Right ventricle myocardium inferior (tissue), 1 donor: ENCODE results near the gene TGFBI. TPM values are rescaled to one million over a fixed set of nuclear protein-coding genes. Genes with fewer than 3 reads are reported as not detected.

Source experiments
- ATAC-seq: fragments of 200-7000 bp; cut with Tn5 transposase; one replicate; pipeline ENCODE4 v1.9.1; 2020; ENCODE audit warnings: mild to moderate bottlenecking, moderate library complexity
- DNase-seq: peaks from one replicate; pipeline ENCODE4 v3.0.0; 2021; ENCODE audit errors: missing footprints
- intact Hi-C: fragments of 100-400 bp; cut with DNase I; formaldehyde crosslinking; loops from one replicate; pipeline ENCODE4 v1.11.0; 2022
- total RNA-seq: library from RNA; stranded (reverse); fragmentation: NEBNext Ultra II Directional; extraction: Animal tissue kit (Norgen Biotek cat#: 25700); gene quantifications from one replicate; pipeline ENCODE4 v1.2.1, GENCODE V29; 2021
- donor health status: DM: no; HTN: yes; CAD: no; lungs with severe emphysema.

Gene TGFBI
- total RNA-seq, 1 donor from 2014 or later = 66.5 TPM

DNA sequence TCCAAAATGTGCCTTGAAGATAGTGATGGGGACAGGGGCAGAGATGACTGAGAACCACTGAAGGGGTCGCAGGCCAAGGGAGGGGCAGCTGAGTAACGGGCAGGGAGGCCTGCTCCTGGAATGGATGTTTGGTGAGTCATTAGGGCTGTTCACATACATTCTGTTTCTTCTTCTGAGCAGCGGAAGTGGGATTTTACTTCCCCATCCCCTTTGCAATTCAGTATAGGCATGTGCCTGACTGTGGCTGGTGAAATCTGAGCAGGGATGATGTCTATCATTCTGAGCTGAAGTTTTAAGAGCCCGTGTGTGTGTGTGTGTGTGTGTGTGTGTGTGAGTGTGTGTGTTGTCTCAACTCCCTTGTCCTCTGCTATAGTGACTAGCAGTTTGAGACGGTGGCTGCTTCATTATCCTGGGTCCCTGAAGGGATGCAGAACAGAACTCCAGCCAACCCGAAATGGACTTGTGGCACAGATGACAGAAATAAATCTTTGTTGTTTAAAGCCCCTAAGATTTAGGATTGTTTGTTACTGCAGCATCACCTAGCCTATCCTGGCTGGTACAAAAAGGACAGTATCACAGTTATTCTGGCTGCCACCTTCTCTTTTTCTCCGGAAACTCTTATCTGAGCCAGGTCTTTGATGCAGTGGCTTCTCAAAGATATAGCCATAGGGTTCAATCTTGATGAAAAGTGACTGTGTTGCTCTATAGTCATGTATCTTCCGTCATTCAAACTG is 29.2 kb upstream of the TGFBI start:
- DNase-seq = no peak
- intact Hi-C loops = no loop called here
- ATAC-seq = peak; percentile 53

GRCh38 chr5:136000147-136000546 is 28.6 kb upstream of the TGFBI start:
- intact Hi-C loops = no loop called here
- ATAC-seq (no peak), DNase-seq (no peak)

- no peak for DNase-seq
- ATAC-seq = peak; percentile 29
- intact Hi-C loops = no loop called here
Observed at GRCh38 chr5:136000932-136001331, 27.9 kb upstream of the TGFBI start.

DNA sequence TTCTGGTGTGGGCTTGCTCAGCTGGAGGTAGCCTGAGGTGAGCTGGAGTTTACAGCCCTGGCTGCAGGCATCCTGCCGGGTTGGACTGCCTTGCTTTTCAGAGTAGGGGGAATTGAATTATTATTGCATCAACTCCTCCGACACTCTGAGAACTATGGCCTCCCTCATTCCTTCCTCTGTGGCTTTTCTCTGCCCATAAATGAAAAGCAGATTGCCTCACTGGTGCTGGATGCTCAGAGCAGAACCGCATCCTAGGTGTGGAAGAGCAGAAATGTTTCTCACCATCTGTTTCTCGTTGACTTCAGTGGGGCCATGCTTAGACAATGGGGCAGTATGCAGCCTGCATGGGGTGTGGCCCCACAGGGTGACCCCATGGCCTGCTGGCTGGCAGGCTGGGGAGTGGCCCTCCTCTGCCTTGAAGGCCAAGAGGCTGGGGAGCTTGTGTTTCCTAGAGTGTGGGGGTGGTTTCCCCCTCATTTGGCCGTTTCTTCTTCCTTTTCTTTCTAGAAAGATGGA is 27.3 kb upstream of the TGFBI start:
- DNase-seq = peak; percentile 72
- intact Hi-C loops = no loop called here
- ATAC-seq = peak; percentile 57

DNA sequence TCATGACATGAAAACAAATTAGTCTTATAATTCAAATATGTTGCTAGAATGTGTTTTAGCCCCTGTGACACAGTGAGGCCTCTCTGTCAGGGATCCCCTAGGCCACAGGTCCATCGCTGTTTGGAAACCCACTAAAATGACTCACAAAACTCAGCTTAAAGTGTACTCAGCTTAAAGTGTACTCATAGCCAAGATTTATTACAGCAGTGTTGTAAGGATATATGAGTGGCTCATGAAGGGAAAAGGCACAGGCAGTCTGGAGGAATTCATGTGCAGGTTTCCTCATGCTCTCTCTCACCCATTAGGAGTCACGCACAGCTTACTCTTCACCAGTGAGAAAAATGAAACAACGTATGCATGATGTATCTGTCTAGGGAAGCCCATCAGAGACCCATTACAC is 24.4 kb upstream of the TGFBI start:
- ATAC-seq (no peak), DNase-seq (no peak)
- intact Hi-C loops = no loop called here

- intact Hi-C loops = no loop called here
- no peak for ATAC-seq
Observed at GRCh38 chr5:136005476-136005875, 23.3 kb upstream of the TGFBI start.

DNA sequence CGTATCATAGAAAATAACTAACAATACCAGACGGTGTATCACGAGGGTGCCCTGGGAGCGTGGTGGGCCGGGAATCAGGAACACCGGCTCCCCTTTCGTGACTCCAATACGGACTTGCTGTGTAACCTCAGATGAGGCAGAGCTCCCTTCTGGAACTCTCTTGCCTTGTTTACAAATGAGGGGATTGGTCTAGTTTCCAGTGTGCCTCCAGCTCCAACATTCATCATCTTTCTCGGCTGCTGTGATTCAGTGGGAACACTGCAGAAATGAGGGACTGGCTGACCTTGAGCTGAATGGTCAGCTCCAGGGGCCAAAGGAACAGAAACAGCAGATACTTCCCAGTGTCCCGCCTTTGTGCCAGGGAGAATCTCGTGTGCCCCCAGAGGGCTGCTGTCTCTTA is 22.6 kb upstream of the TGFBI start:
- ATAC-seq = no peak
- intact Hi-C loops = no loop called here
- no peak for DNase-seq

More at GRCh38 chr5:136005476-136005875, 23.3 kb upstream of the TGFBI start:
- no peak for DNase-seq

DNA sequence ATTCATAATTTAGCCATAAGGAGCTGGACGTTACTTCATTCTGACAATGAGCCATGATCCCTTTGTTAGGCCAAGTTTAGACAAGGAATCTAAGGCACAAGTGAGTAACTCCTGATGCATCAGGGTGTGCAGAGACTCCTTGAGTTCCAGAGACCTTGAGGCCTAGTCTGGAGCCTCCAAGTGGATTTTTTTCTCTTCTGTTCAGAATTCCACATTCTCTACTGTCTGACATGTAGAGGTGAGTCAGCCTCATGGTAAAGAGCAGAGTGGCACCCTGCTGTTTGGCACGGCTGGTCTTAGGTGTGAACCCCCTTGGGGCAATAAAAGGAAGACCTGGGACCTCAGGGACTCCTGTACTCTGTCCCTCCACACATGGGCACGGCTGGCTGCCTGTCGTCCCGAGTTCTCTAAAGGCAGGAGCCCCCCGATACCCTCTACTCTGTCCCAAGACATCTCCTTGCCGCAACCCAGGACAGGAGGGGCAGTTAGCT is 22.0 kb upstream of the TGFBI start:
- ATAC-seq = no peak
- no peak for DNase-seq
- intact Hi-C loops = no loop called here

DNA sequence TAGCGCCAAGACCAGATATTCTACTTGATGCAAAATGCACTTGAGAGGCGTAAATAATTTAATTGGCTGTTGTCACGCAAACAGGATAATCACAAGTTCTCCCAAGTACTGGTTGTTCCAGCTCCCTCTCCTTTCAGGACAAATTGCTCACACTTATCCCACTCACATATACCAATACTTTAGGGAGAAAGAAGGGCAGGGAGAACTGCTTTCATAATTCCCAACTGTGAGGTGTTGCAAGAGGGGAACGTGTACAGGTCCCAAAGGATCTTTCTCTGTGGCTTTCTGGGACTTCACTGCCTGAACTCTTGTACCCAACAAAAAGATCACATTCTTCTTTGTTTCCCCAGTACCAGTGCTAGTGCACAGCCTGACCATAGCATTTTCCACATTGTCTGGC is 21.5 kb upstream of the TGFBI start:
- no peak for ATAC-seq
- DNase-seq = no peak
- intact Hi-C loops = no loop called here

DNA sequence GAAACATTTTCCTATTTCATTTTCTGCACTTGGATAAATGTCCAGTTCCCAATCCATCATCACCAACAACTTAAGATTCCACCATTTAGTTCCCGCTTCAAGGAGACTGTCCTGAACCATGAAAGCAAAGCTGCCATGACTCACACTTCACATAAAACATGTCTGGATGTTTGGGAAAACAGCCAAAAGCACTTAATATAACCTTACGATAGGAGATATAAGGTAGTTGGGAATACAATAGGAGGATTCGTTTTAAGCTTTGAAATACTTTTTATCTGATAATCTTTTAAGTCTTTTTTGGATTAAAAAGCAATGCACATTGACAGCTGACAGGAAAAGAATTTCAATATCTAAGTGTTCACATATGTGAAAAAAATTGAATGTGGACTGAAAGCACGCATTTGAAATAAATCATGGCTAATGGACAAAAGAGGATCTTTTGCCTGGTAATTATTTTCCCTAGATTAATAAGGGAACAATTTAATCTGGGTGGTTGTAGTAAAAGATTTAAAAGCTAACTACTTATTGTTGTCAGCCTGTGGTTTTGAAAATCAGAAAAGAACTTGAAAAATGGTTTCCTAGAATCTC is 17.3 kb upstream of the TGFBI start:
- no peak for ATAC-seq
- DNase-seq = no peak
- intact Hi-C loops = no loop called here

GRCh38 chr5:136012041-136012804 is 16.6 kb upstream of the TGFBI start:
- DNase-seq (no peak), ATAC-seq (peak; percentile 49)
- intact Hi-C loops = no loop called here

GRCh38 chr5:136013559-136013958 is 15.2 kb upstream of the TGFBI start:
- DNase-seq (no peak), ATAC-seq (no peak)
- intact Hi-C loops = no loop called here

DNA sequence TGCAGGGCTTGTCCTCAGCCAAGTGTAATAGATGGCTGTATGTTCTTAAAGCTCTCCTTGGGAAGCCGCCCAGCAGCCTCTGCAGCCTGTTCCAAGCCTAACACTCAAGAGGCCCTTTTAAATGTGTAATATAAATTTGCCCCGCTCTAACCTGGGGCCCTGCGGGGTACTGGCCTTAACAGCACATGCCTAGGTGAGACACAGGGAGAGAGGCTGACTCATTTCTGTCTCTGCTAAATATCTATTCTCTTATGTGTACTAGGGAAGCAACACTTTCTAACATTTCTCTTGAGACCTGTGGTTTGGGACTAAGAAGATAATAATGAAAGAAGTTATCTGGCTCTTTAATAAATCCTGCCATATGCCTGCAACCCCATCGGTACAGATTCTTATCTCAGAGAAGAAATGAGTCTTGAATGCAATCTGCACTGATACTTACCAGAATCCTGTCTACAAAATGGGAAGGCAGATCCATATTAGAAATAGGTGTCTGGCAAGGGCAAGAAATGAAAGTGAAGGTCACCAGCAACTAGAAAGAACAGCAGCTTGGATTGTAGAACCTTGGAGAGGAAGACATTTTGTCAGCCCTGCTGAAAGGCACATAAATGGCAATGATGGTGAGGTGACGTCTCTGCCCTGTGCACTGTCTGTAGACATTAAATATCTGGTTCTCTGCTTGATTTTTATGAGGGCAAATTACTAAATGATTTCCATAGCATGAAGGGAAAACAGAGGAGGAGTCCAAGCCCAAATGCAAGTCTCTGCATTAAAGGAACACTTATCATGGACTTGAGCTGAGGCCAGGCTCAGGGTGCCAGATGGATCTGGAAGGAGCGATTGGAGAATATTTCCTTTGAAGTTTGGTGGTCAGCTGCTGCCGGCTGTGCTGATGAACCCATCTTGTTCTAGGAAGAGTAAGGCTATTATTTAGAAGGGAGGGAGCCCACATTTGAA is 14.5 kb upstream of the TGFBI start:
- intact Hi-C loops = no loop called here
- peak; percentile 44 for ATAC-seq
- no peak for DNase-seq

DNA sequence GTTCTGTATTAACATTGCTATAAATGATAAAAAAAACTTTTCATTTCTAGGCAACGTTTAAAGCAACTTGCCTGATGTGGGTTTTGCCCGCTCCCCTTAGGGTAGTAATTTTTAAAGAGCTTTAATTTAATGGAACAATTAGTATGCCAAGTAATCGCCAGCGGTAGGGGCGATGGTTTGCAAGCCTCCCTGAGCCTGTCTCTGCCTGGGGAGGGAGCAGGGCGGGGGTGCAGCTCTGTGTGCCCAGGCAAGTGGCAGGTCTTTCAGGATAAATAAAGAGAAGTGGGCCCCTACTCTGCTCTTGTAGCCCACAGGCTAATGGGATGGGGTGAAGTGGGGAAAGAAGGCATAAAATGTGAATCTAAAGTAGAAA is 13.8 kb upstream of the TGFBI start:
- ATAC-seq (no peak), DNase-seq (no peak)
- intact Hi-C loops = no loop called here

- intact Hi-C loops = no loop called here
- ATAC-seq (no peak), DNase-seq (no peak)
Observed at GRCh38 chr5:136015966-136016650, 12.7 kb upstream of the TGFBI start.

GRCh38 chr5:136016945-136017530 is 11.8 kb upstream of the TGFBI start:
- DNase-seq (no peak), ATAC-seq (no peak)
- intact Hi-C loops = no loop called here

DNA sequence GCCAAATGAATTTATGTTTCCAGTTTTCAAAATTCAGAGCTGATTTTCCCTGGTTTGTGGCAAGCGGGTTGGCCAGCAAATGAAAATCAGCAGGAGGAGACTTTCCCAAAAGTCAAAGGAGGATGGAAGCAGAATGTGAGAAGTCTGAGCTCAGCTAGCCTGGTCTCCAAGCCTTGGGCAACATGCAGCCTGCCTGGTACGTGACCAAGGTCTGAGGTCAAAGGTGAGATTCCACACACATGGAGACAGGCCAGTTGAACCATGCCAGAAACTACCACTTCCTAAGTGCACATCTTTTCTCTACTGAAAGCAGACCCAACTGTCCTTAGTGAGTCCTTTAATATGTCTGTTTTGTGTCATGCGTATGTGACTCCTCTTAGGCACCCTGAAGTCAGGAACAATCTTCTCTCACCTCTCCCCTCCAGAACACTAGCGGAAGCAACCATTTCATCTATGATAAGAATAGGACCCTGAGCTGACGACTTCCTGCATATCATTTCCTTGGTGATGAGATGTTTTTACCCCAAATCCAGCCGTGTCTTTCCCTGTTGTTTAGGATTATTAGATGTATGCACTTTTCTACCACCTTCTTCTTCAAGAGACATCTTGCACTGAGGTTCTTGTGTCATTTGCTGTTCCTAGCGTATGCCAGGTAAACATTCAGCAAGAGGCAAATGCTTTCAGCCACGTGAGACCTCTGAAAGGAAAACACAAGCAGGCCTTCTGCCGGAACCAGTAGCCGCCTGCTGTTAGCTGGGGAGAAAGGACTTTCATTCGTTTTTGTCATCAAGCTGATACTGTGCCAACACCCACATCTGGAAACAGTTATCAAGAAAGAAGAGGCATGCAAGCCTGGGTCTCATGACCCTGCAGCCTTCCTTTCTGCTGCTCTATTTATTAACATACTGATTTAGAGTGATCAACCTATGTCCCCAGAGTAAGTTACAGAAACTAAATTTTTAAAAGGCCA is 9.7 kb upstream of the TGFBI start:
- ATAC-seq = peak; percentile 73
- no peak for DNase-seq
- intact Hi-C loops = no loop called here
